OCI-LY7 (cell line): Measurements from ENCODE around the gene IGFL3. TPM values are rescaled to one million over a fixed set of nuclear protein-coding genes. Genes with fewer than 3 reads are reported as not detected.

ENCODE experiments used
- BruUV-seq: library from RNA; stranded (reverse); fragments of 400-500 nt; replicated peaks from 2 replicates; lab custom pipeline; 2021; lab: Mats Ljungman, UMichigan
- CTCF ChIA-PET: fragments of 300-600 bp; sonication (Branson Sonifier 250); formaldehyde crosslinking; loops from one replicate; lab custom pipeline; 2022; ENCODE audit warnings: antibody characterized with exemption; ENCODE audit not compliant: unreplicated experiment; lab: Charles Lee
- POLR2A ChIA-PET: fragments of 300-600 bp; sonication (Branson Sonifier 250); formaldehyde crosslinking; loops from one replicate; lab custom pipeline; 2022; ENCODE audit warnings: antibody characterized with exemption; lab: Charles Lee
- DNase-seq: peaks from one replicate; pipeline ENCODE4 v3.0.0-alpha.2; 2015; ENCODE audit warnings: low spot score
- H2AFZ ChIP-seq: fragments of 200-600 bp; sonication (generic), shearing (Covaris generic); 2 replicates; pipeline ENCODE4 v1.6.1; 2014; ENCODE audit warnings: mild to moderate bottlenecking, antibody characterized with exemption, low read length, moderate library complexity
- H3K27ac ChIP-seq: fragments of 200-600 bp; sonication (generic); 2 replicates; pipeline ENCODE4 v1.5.1; 2014; ENCODE audit warnings: mixed run types, low read depth, mild to moderate bottlenecking, moderate library complexity, low read length, inconsistent platforms; ENCODE audit not compliant: poor library complexity, severe bottlenecking
- H3K36me3 ChIP-seq: fragments of 200-600 bp; sonication (generic); 2 replicates; pipeline ENCODE4 v1.6.1; 2014; ENCODE audit warnings: mild to moderate bottlenecking, antibody characterized with exemption, low read length, moderate library complexity, mixed read lengths; ENCODE audit not compliant: insufficient read depth
- H3K4me1 ChIP-seq: fragments of 200-600 bp; sonication (generic); 2 replicates; pipeline ENCODE4 v1.5.1; 2014; ENCODE audit warnings: mild to moderate bottlenecking, low read length; ENCODE audit not compliant: insufficient read depth, poor library complexity, severe bottlenecking
- H3K4me2 ChIP-seq: fragments of 200-600 bp; sonication (generic); 2 replicates; pipeline ENCODE4 v1.6.1; 2014; ENCODE audit warnings: mild to moderate bottlenecking, low read length
- H3K4me3 ChIP-seq: fragments of 200-600 bp; sonication (generic); 2 replicates; pipeline ENCODE4 v1.5.1; 2014; ENCODE audit warnings: mild to moderate bottlenecking, low read depth, low read length; ENCODE audit not compliant: poor library complexity, severe bottlenecking
- H3K79me2 ChIP-seq: fragments of 200-600 bp; sonication (generic); 2 replicates; pipeline ENCODE4 v1.6.1; 2016; ENCODE audit warnings: low read depth, mild to moderate bottlenecking, low read length, moderate library complexity, mixed read lengths; ENCODE audit not compliant: insufficient read depth
- H3K9me2 ChIP-seq: fragments of 200-600 bp; sonication (generic); 2 replicates; pipeline ENCODE4 v1.6.1; 2016; ENCODE audit warnings: mild to moderate bottlenecking, low read length, mixed read lengths; ENCODE audit not compliant: insufficient read depth
- H3K9me3 ChIP-seq: fragments of 200-600 bp; sonication (generic); 2 replicates; pipeline ENCODE4 v1.6.1; 2014; ENCODE audit warnings: mild to moderate bottlenecking, mixed run types, low read length, mixed read lengths
- H4K20me1 ChIP-seq: fragments of 200-600 bp; sonication (generic); 2 replicates; pipeline ENCODE4 v1.6.1; 2014; ENCODE audit warnings: mild to moderate bottlenecking, antibody characterized with exemption, low read length, moderate library complexity, mixed read lengths; ENCODE audit not compliant: insufficient read depth
- EZH2phosphoT487 ChIP-seq: fragments of 200-600 bp; sonication (generic); IDR thresholded peaks from 2 replicates; pipeline ENCODE4 v1.6.1; 2018; ENCODE audit warnings: low read depth, borderline replicate concordance, mild to moderate bottlenecking, mixed run types, antibody characterized with exemption, low read length, moderate library complexity, mixed read lengths
- intact Hi-C: fragments of 100-400 bp; cut with micrococcal nuclease; formaldehyde crosslinking; loops from one replicate; pipeline ENCODE4 v1.10.0; 2022; ENCODE audit not compliant: unreplicated experiment
- total RNA-seq, 2 experiments: library from RNA; depleted of rRNA in 1 of 2; stranded (reverse); fragments of >200 nt in 1 of 2; shearing (Covaris generic) in 1 of 2; gene quantifications; 2 replicates each; pipeline ENCODE4 v1.2.3, GENCODE V29; 2014 to 2022
- TF ChIP-seq, protein P1 (sequence below): fragments of 200-600 bp; sonication (generic); conservative IDR thresholded peaks from 2 replicates; pipeline ENCODE4 v1.5.1; 2014; ENCODE audit warnings: mild to moderate bottlenecking, antibody characterized with exemption, low read length, moderate library complexity, mixed read lengths

Gene IGFL3
- total RNA-seq, 2 experiments from 2014 or later, result not detected

DNA sequence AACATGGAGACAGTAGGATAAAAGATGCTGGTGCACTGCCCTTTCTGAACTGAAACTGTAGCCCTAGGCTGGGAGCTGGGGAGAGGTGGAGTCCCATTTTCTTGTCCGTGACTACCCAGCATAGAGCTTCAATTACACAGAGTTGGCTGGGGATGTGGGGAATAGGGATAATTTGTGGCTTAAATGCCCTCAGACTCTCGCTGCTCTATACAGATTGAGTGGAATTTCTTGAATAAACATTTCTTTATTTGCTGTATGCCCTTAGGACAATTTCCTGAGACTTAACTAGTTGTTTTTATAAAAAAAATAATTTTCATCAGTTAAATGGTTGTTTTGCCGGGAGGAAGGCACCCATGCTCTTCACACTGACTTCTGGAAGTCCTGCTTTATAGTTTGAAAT is 30.7 kb upstream of the IGFL3 start:
- Histone ChIP-seq H3K36me3 (no peaks in the 10 kb centered on the region), H3K4me2 (no peak overlapping the region), H3K4me1 (no peaks in the 10 kb centered on the region), H3K9me3 (no peaks in the 10 kb centered on the region), H3K4me3 (no peak overlapping the region), H2AFZ (no peak overlapping the region), H3K9me2 (no peaks in the 10 kb centered on the region), H3K27ac (no peak overlapping the region), H4K20me1 (no peaks in the 10 kb centered on the region), H3K79me2 (no peaks in the 10 kb centered on the region)
- ChIA-PET POLR2A (no interaction called here), CTCF (no interaction called here)
- intact Hi-C loops, result no loop called here
- no TSS peak for BruUV-seq
- no peak for DNase-seq
- no peak for TF ChIP-seq EZH2phosphoT487
- TF ChIP-seq, protein P1, sequence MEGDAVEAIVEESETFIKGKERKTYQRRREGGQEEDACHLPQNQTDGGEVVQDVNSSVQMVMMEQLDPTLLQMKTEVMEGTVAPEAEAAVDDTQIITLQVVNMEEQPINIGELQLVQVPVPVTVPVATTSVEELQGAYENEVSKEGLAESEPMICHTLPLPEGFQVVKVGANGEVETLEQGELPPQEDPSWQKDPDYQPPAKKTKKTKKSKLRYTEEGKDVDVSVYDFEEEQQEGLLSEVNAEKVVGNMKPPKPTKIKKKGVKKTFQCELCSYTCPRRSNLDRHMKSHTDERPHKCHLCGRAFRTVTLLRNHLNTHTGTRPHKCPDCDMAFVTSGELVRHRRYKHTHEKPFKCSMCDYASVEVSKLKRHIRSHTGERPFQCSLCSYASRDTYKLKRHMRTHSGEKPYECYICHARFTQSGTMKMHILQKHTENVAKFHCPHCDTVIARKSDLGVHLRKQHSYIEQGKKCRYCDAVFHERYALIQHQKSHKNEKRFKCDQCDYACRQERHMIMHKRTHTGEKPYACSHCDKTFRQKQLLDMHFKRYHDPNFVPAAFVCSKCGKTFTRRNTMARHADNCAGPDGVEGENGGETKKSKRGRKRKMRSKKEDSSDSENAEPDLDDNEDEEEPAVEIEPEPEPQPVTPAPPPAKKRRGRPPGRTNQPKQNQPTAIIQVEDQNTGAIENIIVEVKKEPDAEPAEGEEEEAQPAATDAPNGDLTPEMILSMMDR, result no peak

DNA sequence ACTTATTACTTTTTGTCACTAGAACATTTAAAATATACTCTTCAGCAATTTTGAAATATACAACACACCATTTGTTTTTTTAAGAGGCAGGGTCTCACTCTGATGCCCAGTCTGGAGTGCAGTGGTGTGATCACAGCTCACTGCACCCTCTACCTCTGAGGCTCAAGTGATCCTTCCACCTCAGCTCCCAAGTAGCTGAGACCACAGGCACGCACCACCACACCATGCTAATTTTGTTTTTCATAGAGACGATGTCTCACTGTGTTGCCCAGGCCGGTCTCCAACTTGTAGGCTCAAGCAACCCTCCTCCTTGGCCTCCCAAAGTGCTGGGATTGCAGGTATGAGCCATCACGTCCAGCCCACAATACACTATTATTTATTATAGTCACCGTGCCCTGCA is 26.1 kb upstream of the IGFL3 start:
- Histone ChIP-seq H3K27ac (no peak overlapping the region), H3K36me3 (no peaks in the 10 kb centered on the region), H3K4me1 (no peaks in the 10 kb centered on the region), H3K4me2 (no peak overlapping the region), H3K9me2 (no peaks in the 10 kb centered on the region), H2AFZ (no peak overlapping the region), H4K20me1 (no peaks in the 10 kb centered on the region), H3K9me3 (no peaks in the 10 kb centered on the region), H3K4me3 (no peak overlapping the region), H3K79me2 (no peaks in the 10 kb centered on the region)
- POLR2A ChIA-PET, result no interaction called here
- TF ChIP-seq, protein P1, result no peak
- no peak for TF ChIP-seq EZH2phosphoT487
- BruUV-seq, result no TSS peak
- DNase-seq, result no peak
- CTCF ChIA-PET, result no interaction called here
- intact Hi-C loops, result no loop called here

DNA sequence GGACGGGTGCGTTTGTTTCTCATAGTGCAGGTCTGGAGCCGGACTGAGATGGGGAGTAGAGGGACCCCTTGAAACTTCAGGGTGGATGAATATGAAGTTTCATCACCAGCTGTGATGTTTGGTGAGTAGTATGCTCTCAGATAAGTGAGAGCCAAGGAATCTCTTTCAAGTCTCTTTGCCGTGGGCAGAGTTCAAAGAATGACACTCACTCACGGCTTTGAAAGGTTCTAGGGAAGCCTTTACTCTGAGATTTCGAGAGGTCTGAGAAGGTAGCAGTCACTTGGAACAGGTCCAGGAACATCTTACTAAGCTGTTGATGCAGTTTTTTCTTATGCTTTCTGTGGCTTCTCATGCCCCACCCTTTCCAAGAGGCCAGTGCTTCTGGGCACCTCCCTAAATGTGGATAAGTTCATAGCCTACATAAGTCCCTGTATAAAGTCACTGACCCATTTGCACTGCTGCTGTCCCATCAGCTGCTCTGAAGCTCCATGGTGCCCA is 23.4 kb upstream of the IGFL3 start, which contains the start of gene IGFL2:
IGFL2 (plus strand) TSS at position 448 of the 498 bp plus-strand sequence; CDS start at position 489, 41 bp downstream.
- intact Hi-C loops, result no loop called here
- Histone ChIP-seq H3K36me3 (no peaks in the 10 kb centered on the region), H2AFZ (no peak within 1 kb of the TSS), H3K9me2 (no peaks in the 10 kb centered on the region), H3K4me1 (no peaks in the 10 kb centered on the region), H3K79me2 (no peaks in the 10 kb centered on the region), H3K4me2 (no peak within 1 kb of the TSS), H4K20me1 (no peaks in the 10 kb centered on the region), H3K4me3 (no peak within 1 kb of the TSS), H3K9me3 (no peaks in the 10 kb centered on the region), H3K27ac (no peak within 1 kb of the TSS)
- TF ChIP-seq, protein P1, result no peak
- no peak for TF ChIP-seq EZH2phosphoT487
- CTCF ChIA-PET, result no interaction called here
- POLR2A ChIA-PET, result interaction anchor here (0.6 kb wide), 1 partner anchor 1755 kb away, joined by 4 read pairs; no protein-coding TSS in a partner anchor
- BruUV-seq, result no TSS peak
- no peak for DNase-seq
